PC-9 (cell line): ENCODE results near the gene HERC2. TPM values are rescaled to one million over a fixed set of nuclear protein-coding genes. Genes with fewer than 3 reads are reported as not detected.

Experiments
- BruUV-seq: library from RNA; stranded (reverse); fragments of 400-500 nt; replicated peaks from 2 replicates; lab custom pipeline; 2021; lab: Mats Ljungman, UMichigan
- CTCF ChIA-PET: fragments of 300-600 bp; sonication (Branson Sonifier 250); formaldehyde crosslinking; loops from one replicate; lab custom pipeline; 2022; ENCODE audit warnings: antibody characterized with exemption; lab: Charles Lee
- POLR2A ChIA-PET: fragments of 300-600 bp; sonication (Branson Sonifier 250); formaldehyde crosslinking; loops from one replicate; lab custom pipeline; 2022; ENCODE audit warnings: antibody characterized with exemption; ENCODE audit not compliant: unreplicated experiment; lab: Charles Lee
- DNase-seq, 2 experiments: peaks; one replicate each; pipeline versions ENCODE4 v3.0.0 to v3.0.0-alpha.2; 2015 to 2022; ENCODE audit warnings: mixed read lengths in 1 of 2
- H2AFZ ChIP-seq: fragments of 200-600 bp; sonication (generic); 2 replicates; pipeline ENCODE4 v1.8.1; 2017; ENCODE audit warnings: antibody characterized with exemption
- H3F3A ChIP-seq: fragments of 200-600 bp; sonication (generic); 2 replicates; pipeline ENCODE4 v1.8.1; 2017; ENCODE audit warnings: antibody characterized with exemption, mild to moderate bottlenecking, low read depth; ENCODE audit not compliant: insufficient read depth
- H3K27ac ChIP-seq: fragments of 200-600 bp; sonication (generic); 2 replicates; pipeline ENCODE4 v1.6.1; 2016; ENCODE audit warnings: mixed run types
- H3K27me3 ChIP-seq: fragments of 200-600 bp; sonication (generic); 2 replicates; pipeline ENCODE4 v1.6.1; 2016; ENCODE audit warnings: low read depth, mixed run types; ENCODE audit not compliant: insufficient read depth
- H3K36me3 ChIP-seq: fragments of 200-600 bp; sonication (generic); 2 replicates; pipeline ENCODE4 v1.6.1; 2016; ENCODE audit warnings: low read depth, mixed run types
- H3K4me1 ChIP-seq: fragments of 200-600 bp; sonication (generic); replicated peaks from 2 replicates; pipeline ENCODE4 v1.6.1; 2016; ENCODE audit warnings: mixed run types; ENCODE audit not compliant: insufficient read depth
- H3K4me2 ChIP-seq: fragments of 200-600 bp; sonication (generic); 2 replicates; pipeline ENCODE4 v1.6.1; 2017; ENCODE audit warnings: mixed run types
- H3K4me3 ChIP-seq: fragments of 200-600 bp; sonication (generic); 2 replicates; pipeline ENCODE4 v1.6.1; 2016; ENCODE audit warnings: mixed run types
- H3K79me2 ChIP-seq: fragments of 200-600 bp; sonication (generic); 2 replicates; pipeline ENCODE4 v1.6.1; 2017; ENCODE audit warnings: low read depth, mixed run types
- H3K9me2 ChIP-seq: fragments of 200-600 bp; sonication (generic); 2 replicates; pipeline ENCODE4 v1.8.1; 2017; ENCODE audit warnings: mild to moderate bottlenecking; ENCODE audit not compliant: insufficient read depth
- H3K9me3 ChIP-seq: fragments of 200-600 bp; sonication (generic); 2 replicates; pipeline ENCODE4 v1.8.1; 2016; ENCODE audit warnings: low read depth; ENCODE audit not compliant: insufficient read depth
- H4K20me1 ChIP-seq: fragments of 200-600 bp; sonication (generic); 2 replicates; pipeline ENCODE4 v1.8.1; 2017; ENCODE audit not compliant: insufficient read depth
- EZH2 ChIP-seq: fragments of 200-600 bp; sonication (generic); IDR thresholded peaks from 2 replicates; pipeline ENCODE4 v1.8.0; 2017; ENCODE audit warnings: antibody characterized with exemption, low read depth
- intact Hi-C: fragments of 100-400 bp; cut with micrococcal nuclease; formaldehyde crosslinking; loops from one replicate; pipeline ENCODE4 v1.10.0; 2022; ENCODE audit not compliant: unreplicated experiment
- total RNA-seq: library from RNA; stranded (reverse); gene quantifications from 2 replicates; pipeline ENCODE4 v1.2.3, GENCODE V29; 2021
- TF ChIP-seq, protein P1 (sequence below): fragments of 200-600 bp; sonication (generic); conservative IDR thresholded peaks from 2 replicates; pipeline ENCODE4 v1.6.1; 2017; ENCODE audit warnings: mixed run types, antibody characterized with exemption, mild to moderate bottlenecking, moderate library complexity

The HERC2 gene
- total RNA-seq, 1 experiment from 2014 or later: 49.7 TPM

DNA sequence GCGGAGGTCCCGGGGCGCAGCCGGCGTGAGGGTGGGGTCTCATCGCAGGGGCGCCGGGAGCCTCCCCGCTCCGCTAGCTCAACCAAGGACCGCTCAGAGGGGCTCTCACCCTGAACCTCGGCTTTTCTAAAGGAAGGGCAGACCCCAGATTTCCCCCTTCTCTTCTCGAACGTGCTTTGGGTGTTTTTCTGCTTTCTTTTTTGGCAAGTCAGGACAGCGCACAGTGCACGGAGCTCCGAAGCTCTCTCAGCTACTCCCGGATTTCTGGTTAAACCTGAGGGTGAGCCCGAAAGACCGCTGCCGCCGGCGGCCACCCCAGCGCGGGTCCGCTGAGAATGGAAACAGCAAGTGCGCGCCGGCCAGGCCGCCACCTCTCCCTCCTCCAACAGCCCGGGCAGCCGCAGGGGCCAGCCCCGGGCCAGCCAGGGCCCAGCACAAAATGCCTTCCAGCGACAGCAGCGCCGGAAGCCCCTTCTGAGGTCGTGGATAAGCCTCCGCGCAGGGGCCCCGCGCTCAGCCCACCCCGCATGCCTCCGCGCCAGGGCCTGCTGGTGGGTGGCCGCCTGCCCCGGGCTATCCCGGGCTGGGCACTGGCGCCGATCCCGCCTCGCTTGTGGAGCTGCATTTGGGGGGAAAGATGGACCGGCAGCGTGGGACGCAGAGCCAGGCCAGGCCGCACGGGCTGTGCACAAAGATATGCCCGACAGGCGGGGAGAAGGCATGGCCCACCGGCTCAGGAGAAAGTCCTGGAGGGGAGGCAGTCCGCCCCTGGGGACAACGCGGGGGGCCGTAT is 214.7 kb downstream of the HERC2 start:
- DNase-seq: no peak
- no TSS peak for BruUV-seq
- Histone ChIP-seq H2AFZ (no peak overlapping the region), H3F3A (no peaks in the 10 kb centered on the region), H3K36me3 (no peaks in the 10 kb centered on the region), H3K9me2 (no peaks in the 10 kb centered on the region), H3K27me3 (peaks cover under 1% of the 10 kb centered on the region; the same call in 1 of the 2 replicates), H3K9me3 (no peaks in the 10 kb centered on the region), H3K79me2 (no peaks in the 10 kb centered on the region), H3K4me3 (no peak overlapping the region), H4K20me1 (no peaks in the 10 kb centered on the region), H3K4me2 (no peak overlapping the region), H3K4me1 (no peaks in the 10 kb centered on the region), H3K27ac (no peak overlapping the region)
- POLR2A ChIA-PET: no interaction called here
- intact Hi-C loops: no loop called here
- no peak for TF ChIP-seq EZH2
- TF ChIP-seq, protein P1, sequence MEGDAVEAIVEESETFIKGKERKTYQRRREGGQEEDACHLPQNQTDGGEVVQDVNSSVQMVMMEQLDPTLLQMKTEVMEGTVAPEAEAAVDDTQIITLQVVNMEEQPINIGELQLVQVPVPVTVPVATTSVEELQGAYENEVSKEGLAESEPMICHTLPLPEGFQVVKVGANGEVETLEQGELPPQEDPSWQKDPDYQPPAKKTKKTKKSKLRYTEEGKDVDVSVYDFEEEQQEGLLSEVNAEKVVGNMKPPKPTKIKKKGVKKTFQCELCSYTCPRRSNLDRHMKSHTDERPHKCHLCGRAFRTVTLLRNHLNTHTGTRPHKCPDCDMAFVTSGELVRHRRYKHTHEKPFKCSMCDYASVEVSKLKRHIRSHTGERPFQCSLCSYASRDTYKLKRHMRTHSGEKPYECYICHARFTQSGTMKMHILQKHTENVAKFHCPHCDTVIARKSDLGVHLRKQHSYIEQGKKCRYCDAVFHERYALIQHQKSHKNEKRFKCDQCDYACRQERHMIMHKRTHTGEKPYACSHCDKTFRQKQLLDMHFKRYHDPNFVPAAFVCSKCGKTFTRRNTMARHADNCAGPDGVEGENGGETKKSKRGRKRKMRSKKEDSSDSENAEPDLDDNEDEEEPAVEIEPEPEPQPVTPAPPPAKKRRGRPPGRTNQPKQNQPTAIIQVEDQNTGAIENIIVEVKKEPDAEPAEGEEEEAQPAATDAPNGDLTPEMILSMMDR: no peak
- CTCF ChIA-PET: no interaction called here

- H2AFZ ChIP-seq: no peak overlapping the region
- no peaks in the 10 kb centered on the region for H3K79me2 ChIP-seq
- ChIA-PET POLR2A (no interaction called here), CTCF (no interaction called here)
- no peak overlapping the region for H3K4me3 ChIP-seq
- no peaks in the 10 kb centered on the region for H3K4me1 ChIP-seq
- no peaks in the 10 kb centered on the region for H3F3A ChIP-seq
- no peak for DNase-seq
- no peak overlapping the region for H3K27ac ChIP-seq
- no peak for TF ChIP-seq EZH2
- TF ChIP-seq, protein P1: no peak
- no peaks in the 10 kb centered on the region for H3K9me2 ChIP-seq
- intact Hi-C loops: no loop called here
- no peaks in the 10 kb centered on the region for H3K9me3 ChIP-seq
- no peak overlapping the region for H3K4me2 ChIP-seq
- no peaks in the 10 kb centered on the region for H3K36me3 ChIP-seq
- BruUV-seq: no TSS peak
- no peaks in the 10 kb centered on the region for H4K20me1 ChIP-seq
- H3K27me3 ChIP-seq: peaks cover 9% of the 10 kb centered on the region; the same call in 1 of the 2 replicates
These were observed 215.5 kb downstream of the HERC2 start for GRCh38 chr15:28106294-28107110.

- CTCF ChIA-PET: no interaction called here
These were observed 216.2 kb downstream of the HERC2 start for GRCh38 chr15:28105793-28106192.

More at GRCh38 chr15:28105793-28106192, 216.2 kb downstream of the HERC2 start:
- no peak overlapping the region for H3K27ac ChIP-seq
- intact Hi-C loops: no loop called here
- no peaks in the 10 kb centered on the region for H3K9me2 ChIP-seq
- TF ChIP-seq, protein P1: no peak
- TF ChIP-seq EZH2: no peak
- no peaks in the 10 kb centered on the region for H4K20me1 ChIP-seq
- POLR2A ChIA-PET: no interaction called here
- no peak for DNase-seq
- no peaks in the 10 kb centered on the region for H3K9me3 ChIP-seq
- no peaks in the 10 kb centered on the region for H3K79me2 ChIP-seq
- no peaks in the 10 kb centered on the region for H3K4me1 ChIP-seq
- BruUV-seq: no TSS peak
- no peaks in the 10 kb centered on the region for H3K36me3 ChIP-seq
- no peaks in the 10 kb centered on the region for H3F3A ChIP-seq
- H3K4me2 ChIP-seq: no peak overlapping the region
- peaks cover 15% of the 10 kb centered on the region; the same call in 1 of the 2 replicates for H3K27me3 ChIP-seq
- H3K4me3 ChIP-seq: no peak overlapping the region
- no peak overlapping the region for H2AFZ ChIP-seq
